ENCODE measurements around the gene COL19A1. TPM values are rescaled to one million over a fixed set of nuclear protein-coding genes. Genes with fewer than 3 reads are reported as not detected.

The COL19A1 gene
- total and polyA plus RNA-seq, 2 of the 13 experiments (the other 11 are each of a cell fraction or from before 2014, with no cell fraction given), result not detected

DNA sequence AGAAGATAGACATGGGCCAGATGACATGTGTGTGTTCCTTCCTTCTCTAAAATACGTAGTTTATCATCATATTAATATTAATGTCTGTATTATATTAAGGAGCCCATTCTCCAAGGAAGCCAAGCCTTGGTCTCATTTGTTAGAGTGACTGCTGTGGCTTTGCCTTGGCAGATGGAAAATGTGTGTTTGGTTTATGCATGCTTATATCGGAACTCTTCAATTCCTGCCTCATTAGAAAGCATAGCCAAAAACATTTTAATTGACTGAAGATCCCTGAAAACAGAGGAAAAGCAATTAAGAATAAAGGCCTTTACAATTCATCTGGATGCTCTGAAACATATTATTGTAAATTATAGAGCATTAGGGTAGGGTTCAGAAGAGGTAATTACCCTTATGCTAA, 330.2 kb downstream of the COL19A1 start:
- Histone ChIP-seq H3K9ac (ENCODE audit: insufficient read depth, low read depth, low read length) (no peak overlapping the region), H4K20me1 (ENCODE audit: insufficient read depth, low read length) (no peaks in the 10 kb centered on the region), H3K9me3 (ENCODE audit: low read length) (no peaks in the 10 kb centered on the region), H3K79me2 (ENCODE audit: insufficient read depth, low read length) (no peaks in the 10 kb centered on the region), H3K4me2 (ENCODE audit: low read depth, low read length) (no peak overlapping the region), H3K36me3 (replicated peaks in 1 of 2; ENCODE audit: control insufficient read depth in 1 of 2, insufficient read depth in 2 of 2, low read length in 2 of 2) (no peaks in the 10 kb centered on the region), H3K27ac (ENCODE audit: extremely low read length, insufficient read depth, low read length) (no peak overlapping the region), H2AFZ (ENCODE audit: low read length) (no peak overlapping the region), H3K4me1 (ENCODE audit: insufficient read depth, low read length) (no peaks in the 10 kb centered on the region), H3K27me3 (ENCODE audit: control insufficient read depth in 1 of 2, insufficient read depth in 2 of 2, low read length in 2 of 2) (peaks cover 0 to 6% of the 10 kb centered on the region in 2 experiments; a peak in 2 of 5 replicates), H3K4me3 (replicated peaks in 1 of 3; ENCODE audit: insufficient read depth in 1 of 3, low read depth in 2 of 3, low read length in 3 of 3) (no peak overlapping the region)
- TF ChIP-seq ZBTB25 (CRISPR knock-in tag; IDR thresholded peaks at IDR 0.05), result no peak
- no peak for TF ChIP-seq MAFG (CRISPR knock-in tag; IDR thresholded peaks at IDR 0.05)
- TF ChIP-seq ZNF317 (CRISPR knock-in tag; IDR thresholded peaks at IDR 0.05), result no peak
- TF ChIP-seq RARA (CRISPR knock-in tag; IDR thresholded peaks at IDR 0.05), result no peak
- no peak for TF ChIP-seq ZNF101 (CRISPR knock-in tag; IDR thresholded peaks at IDR 0.05; ENCODE audit: borderline replicate concordance, low read depth)
- no peak for TF ChIP-seq ZSCAN21 (CRISPR knock-in tag; IDR thresholded peaks at IDR 0.05; ENCODE audit: borderline replicate concordance)
- TF ChIP-seq ZFYVE20 (CRISPR knock-in tag; IDR thresholded peaks at IDR 0.05; ENCODE audit: borderline replicate concordance, low read depth), result no peak
- TF ChIP-seq ZNF891 (CRISPR knock-in tag; IDR thresholded peaks at IDR 0.05), result no peak
- BruUV-seq (replicated peaks), result no TSS peak
- ChIA-PET POLR2A (no interaction called here), CTCF (ENCODE audit: low intra/inter-chr PET ratio, low total read pairs) (no interaction called here)
- FAIRE-seq, result no peak
- ATAC-seq, result no peak
- 21% methylated on average over 2 of the region's 2 CpGs for WGBS (ENCODE audit: low lambda C conversion rate)
- in situ Hi-C loops (cut with HindIII; ENCODE audit: extremely low pct_ligation_motif_present, low pct_unique_long_range_greater_than_20kb), result no loop called here
- DNase-seq (ENCODE audit: low spot score), result no peak
- intact Hi-C loops (cut with micrococcal nuclease; ENCODE audit: unreplicated experiment), result no loop called here

DNA sequence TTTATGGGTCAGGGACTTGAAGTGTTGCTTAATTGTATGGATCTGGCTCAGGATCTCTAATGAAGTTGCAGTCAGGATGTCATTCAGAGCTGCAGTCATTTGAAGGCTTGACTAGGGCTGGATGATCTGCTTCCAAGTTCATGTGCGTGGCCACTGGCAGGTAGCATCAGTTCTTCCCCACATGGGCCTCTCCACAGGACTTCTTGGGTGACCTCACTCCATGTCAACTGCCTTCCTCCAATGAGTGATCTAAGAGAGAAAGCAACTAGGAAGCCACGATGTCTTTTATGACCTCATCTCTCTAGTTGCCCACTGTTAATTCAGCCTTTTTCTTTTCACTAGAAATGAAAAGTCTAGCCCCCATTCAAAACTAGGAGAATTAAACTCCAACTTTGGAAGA, 332.4 kb downstream of the COL19A1 start:
- H3K27ac ChIP-seq (ENCODE audit: extremely low read length, insufficient read depth, low read length), result no peak overlapping the region
- H3K4me3 ChIP-seq (replicated peaks in 1 of 3; ENCODE audit: insufficient read depth in 1 of 3, low read depth in 2 of 3, low read length in 3 of 3), result no peak overlapping the region
- intact Hi-C loops (cut with micrococcal nuclease; ENCODE audit: unreplicated experiment) (no loop called here), in situ Hi-C loops (cut with HindIII; ENCODE audit: extremely low pct_ligation_motif_present, low pct_unique_long_range_greater_than_20kb) (no loop called here)
- H3K36me3 ChIP-seq (replicated peaks in 1 of 2; ENCODE audit: control insufficient read depth in 1 of 2, insufficient read depth in 2 of 2, low read length in 2 of 2), result no peaks in the 10 kb centered on the region
- POLR2A ChIA-PET, result no interaction called here
- no peak for TF ChIP-seq POGZ (CRISPR knock-in tag; IDR thresholded peaks at IDR 0.05)
- TF ChIP-seq U2AF1 (optimal IDR thresholded peaks at IDR 0.05; ENCODE audit: low read depth, low read length), result no peak
- no peak for FAIRE-seq
- BruUV-seq (replicated peaks), result no TSS peak
- WGBS (ENCODE audit: low lambda C conversion rate), result 0% methylated on average over 2 of the region's 2 CpGs
- DNase-seq (ENCODE audit: low spot score), result no peak
- H3K4me2 ChIP-seq (ENCODE audit: low read depth, low read length), result no peak overlapping the region
- H2AFZ ChIP-seq (ENCODE audit: low read length), result no peak overlapping the region
- no peaks in the 10 kb centered on the region for H4K20me1 ChIP-seq (ENCODE audit: insufficient read depth, low read length)
- no peak for ATAC-seq
- H3K9me3 ChIP-seq (ENCODE audit: low read length), result no peaks in the 10 kb centered on the region
- peaks cover 0 to 10% of the 10 kb centered on the region in 2 experiments; a peak in 2 of 5 replicates for H3K27me3 ChIP-seq (ENCODE audit: control insufficient read depth in 1 of 2, insufficient read depth in 2 of 2, low read length in 2 of 2)
- H3K4me1 ChIP-seq (ENCODE audit: insufficient read depth, low read length), result no peaks in the 10 kb centered on the region
- CTCF ChIA-PET (ENCODE audit: low intra/inter-chr PET ratio, low total read pairs), result no interaction called here
- H3K9ac ChIP-seq (ENCODE audit: insufficient read depth, low read depth, low read length), result no peak overlapping the region
- no peaks in the 10 kb centered on the region for H3K79me2 ChIP-seq (ENCODE audit: insufficient read depth, low read length)
